ENCODE results near the gene DCLK1. TPM values are rescaled to one million over a fixed set of nuclear protein-coding genes. Genes with fewer than 3 reads are reported as not detected.
"Not testable (repeated sequence)": the region's sequence is repeated elsewhere in the genome, so short reads cannot be mapped to it uniquely, and the experiment has no call there.

Gene DCLK1
- total RNA-seq, 1 donor from 2014 or later = 36.1 TPM

DNA sequence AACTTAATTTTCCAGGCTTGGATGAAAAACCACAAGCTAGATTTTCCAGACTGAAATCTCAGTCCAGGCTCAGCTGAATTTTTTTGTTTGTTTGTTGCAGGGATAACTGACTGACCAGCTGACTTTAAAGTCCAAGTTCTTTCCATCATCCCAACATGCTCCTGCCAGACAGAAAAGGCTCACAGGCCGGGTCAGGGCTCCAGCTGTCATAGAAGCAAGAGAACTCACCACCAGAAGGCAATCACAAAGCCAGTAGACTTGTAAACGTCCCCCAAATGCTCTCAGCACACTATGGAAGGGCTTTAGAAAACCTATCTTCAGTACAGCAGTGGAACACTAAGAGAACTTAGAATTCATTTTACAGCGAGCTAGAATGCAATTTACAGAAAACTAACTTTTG, 25.5 kb downstream of the DCLK1 start:
- Histone ChIP-seq H3K36me3 (no peaks in the 10 kb centered on the region), H3K4me1 (no peaks in the 10 kb centered on the region), H3K4me3 (no peak overlapping the region), H3K27me3 (no peaks in the 10 kb centered on the region), H3K27ac (no peak overlapping the region), H3K9me3 (no peaks in the 10 kb centered on the region)
- TF ChIP-seq POLR2A (IDR thresholded peaks at IDR 0.05) = no peak
- no peak for TF ChIP-seq POLR2AphosphoS5 (IDR thresholded peaks at IDR 0.05; ENCODE audit: insufficient read depth in 1 of 2, low read depth in 1 of 2)
- TF ChIP-seq, protein P1, sequence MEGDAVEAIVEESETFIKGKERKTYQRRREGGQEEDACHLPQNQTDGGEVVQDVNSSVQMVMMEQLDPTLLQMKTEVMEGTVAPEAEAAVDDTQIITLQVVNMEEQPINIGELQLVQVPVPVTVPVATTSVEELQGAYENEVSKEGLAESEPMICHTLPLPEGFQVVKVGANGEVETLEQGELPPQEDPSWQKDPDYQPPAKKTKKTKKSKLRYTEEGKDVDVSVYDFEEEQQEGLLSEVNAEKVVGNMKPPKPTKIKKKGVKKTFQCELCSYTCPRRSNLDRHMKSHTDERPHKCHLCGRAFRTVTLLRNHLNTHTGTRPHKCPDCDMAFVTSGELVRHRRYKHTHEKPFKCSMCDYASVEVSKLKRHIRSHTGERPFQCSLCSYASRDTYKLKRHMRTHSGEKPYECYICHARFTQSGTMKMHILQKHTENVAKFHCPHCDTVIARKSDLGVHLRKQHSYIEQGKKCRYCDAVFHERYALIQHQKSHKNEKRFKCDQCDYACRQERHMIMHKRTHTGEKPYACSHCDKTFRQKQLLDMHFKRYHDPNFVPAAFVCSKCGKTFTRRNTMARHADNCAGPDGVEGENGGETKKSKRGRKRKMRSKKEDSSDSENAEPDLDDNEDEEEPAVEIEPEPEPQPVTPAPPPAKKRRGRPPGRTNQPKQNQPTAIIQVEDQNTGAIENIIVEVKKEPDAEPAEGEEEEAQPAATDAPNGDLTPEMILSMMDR (IDR thresholded peaks at IDR 0.05) = no peak
- intact Hi-C loops (cut with DNase I) = no loop called here
- DNase-seq (ENCODE audit: extremely low spot score in 2 of 2) = no peak

DNA sequence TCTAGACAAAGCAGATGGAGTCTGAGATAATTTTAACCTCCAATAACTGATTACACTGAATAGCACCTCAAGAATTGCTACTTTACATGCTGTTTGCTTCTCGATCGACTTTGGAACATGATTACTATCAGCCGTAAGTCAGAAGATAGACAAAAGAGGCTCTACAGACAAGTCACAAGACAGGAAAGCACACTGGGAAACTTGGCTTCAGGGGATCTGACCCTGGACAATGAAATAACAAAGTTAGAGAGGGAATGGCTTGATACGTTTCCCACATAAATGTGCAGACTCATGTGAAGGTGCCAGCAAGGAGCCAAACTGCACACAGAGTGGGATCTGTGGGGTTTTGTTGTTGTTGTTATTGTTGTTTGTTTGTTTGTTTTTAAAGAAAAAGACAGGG, 28.5 kb downstream of the DCLK1 start:
- intact Hi-C loops (cut with DNase I) = no loop called here
- DNase-seq (ENCODE audit: extremely low spot score in 2 of 2) = no peak
- TF ChIP-seq POLR2AphosphoS5 (IDR thresholded peaks at IDR 0.05; ENCODE audit: insufficient read depth in 1 of 2, low read depth in 1 of 2) (no peak), POLR2A (IDR thresholded peaks at IDR 0.05) (no peak)
- TF ChIP-seq, protein P1 (IDR thresholded peaks at IDR 0.05) = no peak
- H3K27me3 ChIP-seq = no peaks in the 10 kb centered on the region
- no peaks in the 10 kb centered on the region for H3K4me1 ChIP-seq
- H3K27ac ChIP-seq = no peak overlapping the region
- no peaks in the 10 kb centered on the region for H3K36me3 ChIP-seq
- H3K9me3 ChIP-seq = no peaks in the 10 kb centered on the region
- H3K4me3 ChIP-seq = no peak overlapping the region

DNA sequence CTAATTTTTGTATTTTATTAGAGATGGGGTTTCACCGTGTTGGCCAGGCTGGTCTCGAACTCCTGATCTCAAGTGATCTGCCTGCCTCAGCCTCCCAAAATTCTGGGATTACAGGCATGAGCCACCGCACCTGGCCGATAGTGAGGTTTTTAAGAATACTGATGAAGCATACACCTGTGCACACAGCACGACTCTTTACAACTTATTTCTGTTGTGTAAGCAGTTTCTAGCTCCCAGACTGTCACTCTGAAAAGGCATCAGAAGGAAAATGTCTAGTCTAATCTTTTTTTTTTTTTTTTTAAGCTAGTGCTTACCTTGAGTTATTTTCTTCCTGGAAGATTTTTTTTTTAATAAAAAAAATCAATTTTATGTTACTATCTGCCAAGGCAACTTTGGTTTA, 29.3 kb downstream of the DCLK1 start:
- H3K36me3 ChIP-seq; H3K4me1 ChIP-seq; H3K4me3 ChIP-seq; H3K27ac ChIP-seq; intact Hi-C loops (cut with DNase I); DNase-seq (ENCODE audit: extremely low spot score in 2 of 2); H3K27me3 ChIP-seq; H3K9me3 ChIP-seq: not testable (repeated sequence)

DNA sequence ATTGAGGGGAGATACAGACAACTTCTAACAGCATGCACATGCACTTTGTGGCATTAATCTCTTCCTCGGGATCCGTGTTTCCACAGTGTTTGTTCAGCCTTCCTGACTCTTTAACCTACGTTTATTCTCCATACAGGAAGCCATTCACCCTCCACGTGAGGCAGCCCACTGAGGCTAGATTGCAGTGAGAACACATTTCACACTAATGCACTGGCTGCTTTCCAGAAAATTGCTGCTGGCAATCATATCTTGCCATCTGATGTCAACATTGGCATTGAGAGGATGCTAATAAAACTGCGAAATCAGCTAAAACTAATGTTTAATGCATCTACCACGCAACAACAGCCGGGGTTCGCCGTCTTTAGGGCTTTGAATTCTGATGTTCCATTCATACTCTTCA, 30.0 kb downstream of the DCLK1 start:
- Histone ChIP-seq H3K27ac (no peak overlapping the region), H3K36me3 (no peaks in the 10 kb centered on the region), H3K4me3 (no peak overlapping the region), H3K27me3 (no peaks in the 10 kb centered on the region), H3K9me3 (no peaks in the 10 kb centered on the region), H3K4me1 (no peaks in the 10 kb centered on the region)
- no peak for DNase-seq (ENCODE audit: extremely low spot score in 2 of 2)
- intact Hi-C loops (cut with DNase I) = no loop called here
- TF ChIP-seq, protein P1 (IDR thresholded peaks at IDR 0.05) = no peak
- TF ChIP-seq POLR2AphosphoS5 (IDR thresholded peaks at IDR 0.05; ENCODE audit: insufficient read depth in 1 of 2, low read depth in 1 of 2) (no peak), POLR2A (IDR thresholded peaks at IDR 0.05) (no peak)

DNA sequence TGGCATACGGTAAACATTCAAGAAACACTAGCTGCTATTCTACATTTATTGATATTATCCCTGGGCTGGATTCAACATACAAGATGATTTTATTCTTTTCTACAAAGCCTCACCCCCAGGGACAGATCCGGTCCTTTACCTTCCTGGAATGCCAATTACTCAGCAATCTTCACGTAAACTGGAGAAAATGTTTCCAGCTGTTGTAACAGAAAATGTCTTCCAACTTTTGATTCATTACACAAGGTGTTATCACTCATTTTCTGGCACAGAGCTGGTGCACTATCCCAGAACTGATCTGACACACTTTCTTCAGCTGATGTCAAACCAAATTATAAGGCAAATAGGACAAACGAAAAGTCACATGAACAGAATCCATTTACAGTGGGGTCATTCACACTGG, 33.1 kb downstream of the DCLK1 start:
- H3K4me1 ChIP-seq = no peaks in the 10 kb centered on the region
- H3K36me3 ChIP-seq = no peaks in the 10 kb centered on the region
- H3K27me3 ChIP-seq = no peaks in the 10 kb centered on the region
- no peak overlapping the region for H3K27ac ChIP-seq
- no peak for DNase-seq (ENCODE audit: extremely low spot score in 2 of 2)
- no peaks in the 10 kb centered on the region for H3K9me3 ChIP-seq
- no peak overlapping the region for H3K4me3 ChIP-seq
- TF ChIP-seq, protein P1 (IDR thresholded peaks at IDR 0.05) = no peak
- TF ChIP-seq POLR2A (IDR thresholded peaks at IDR 0.05) = no peak
- TF ChIP-seq POLR2AphosphoS5 (IDR thresholded peaks at IDR 0.05; ENCODE audit: insufficient read depth in 1 of 2, low read depth in 1 of 2) = no peak
- intact Hi-C loops (cut with DNase I) = no loop called here

Data from vagina (tissue), 2 donors.